ENCODE data around the gene KRT28.

Gene KRT28

DNA sequence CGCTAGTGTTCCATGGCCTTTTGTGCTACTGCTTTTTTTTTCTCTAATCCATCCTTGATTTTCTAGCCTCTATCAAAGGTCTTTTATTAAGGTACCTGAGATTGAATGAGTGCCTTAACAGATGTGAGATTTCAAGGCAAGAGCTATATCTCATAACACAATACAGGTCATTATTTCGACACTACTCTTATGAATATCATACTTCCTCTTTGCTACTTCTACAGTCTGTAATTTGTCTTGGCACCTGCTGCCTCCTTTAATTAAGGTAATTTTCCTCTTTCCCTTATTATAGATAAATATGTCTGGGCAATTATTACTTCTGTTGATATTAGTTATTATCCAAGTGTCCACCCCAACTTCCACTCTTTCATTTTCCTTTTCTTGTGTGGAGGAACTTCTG, 5.3 kb downstream of the KRT28 start:
- no peak for TF ChIP-seq YY1 (IDR thresholded peaks at IDR 0.05; ENCODE audit: insufficient read depth, insufficient read length)
- TF ChIP-seq ZNF274 (IDR thresholded peaks at IDR 0.05; ENCODE audit: low read depth, low read length): no peak
- no peak for TF ChIP-seq SUZ12 (IDR thresholded peaks at IDR 0.05; ENCODE audit: extremely low read depth, insufficient read depth, insufficient read length)
- H3K27me3 ChIP-seq (ENCODE audit: insufficient read depth, insufficient read length): no peaks in the 10 kb centered on the region
- no peaks in the 10 kb centered on the region for H3K9me3 ChIP-seq (ENCODE audit: insufficient read depth, low read length)
- no peak overlapping the region for H3K4me3 ChIP-seq (ENCODE audit: insufficient read length, low read depth)
- H3K4me1 ChIP-seq (ENCODE audit: insufficient read depth, insufficient read length): no peaks in the 10 kb centered on the region
- H3K36me3 ChIP-seq (ENCODE audit: insufficient read depth, insufficient read length, low read length): no peaks in the 10 kb centered on the region
- DNase-seq (ENCODE audit: low read depth, low spot score): no peak
- no peak overlapping the region for H3K9ac ChIP-seq (ENCODE audit: insufficient read length, low read depth)

DNA sequence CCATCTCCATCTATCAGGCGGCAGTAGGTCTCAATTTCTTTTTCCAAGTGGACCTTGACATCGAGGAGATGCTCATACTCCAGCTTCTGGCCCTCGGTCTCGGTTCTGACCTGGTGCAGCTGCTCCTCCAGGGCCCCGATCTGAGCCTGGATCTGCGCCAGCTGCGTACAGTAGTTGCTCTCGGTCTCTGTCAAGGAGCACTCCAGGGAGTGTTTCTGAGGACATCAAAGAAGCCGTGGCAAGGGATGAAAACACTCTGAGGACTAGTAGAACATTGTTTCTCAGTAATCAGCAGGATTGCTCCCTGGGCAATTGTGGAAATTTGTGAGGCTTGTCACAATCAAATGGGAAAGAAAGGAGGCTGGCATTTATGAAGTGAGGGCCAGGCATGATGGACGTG, 5.9 kb downstream of the KRT28 start:
- no peaks in the 10 kb centered on the region for H3K9me3 ChIP-seq (ENCODE audit: insufficient read depth, low read length)
- H3K4me3 ChIP-seq (ENCODE audit: insufficient read length, low read depth): no peak overlapping the region
- no peaks in the 10 kb centered on the region for H3K27me3 ChIP-seq (ENCODE audit: insufficient read depth, insufficient read length)
- H3K36me3 ChIP-seq (ENCODE audit: insufficient read depth, insufficient read length, low read length): no peaks in the 10 kb centered on the region
- no peak for DNase-seq (ENCODE audit: low read depth, low spot score)
- TF ChIP-seq YY1 (IDR thresholded peaks at IDR 0.05; ENCODE audit: insufficient read depth, insufficient read length) (no peak), SUZ12 (IDR thresholded peaks at IDR 0.05; ENCODE audit: extremely low read depth, insufficient read depth, insufficient read length) (no peak), ZNF274 (IDR thresholded peaks at IDR 0.05; ENCODE audit: low read depth, low read length) (no peak)
- no peak overlapping the region for H3K9ac ChIP-seq (ENCODE audit: insufficient read length, low read depth)
- H3K4me1 ChIP-seq (ENCODE audit: insufficient read depth, insufficient read length): no peaks in the 10 kb centered on the region

DNA sequence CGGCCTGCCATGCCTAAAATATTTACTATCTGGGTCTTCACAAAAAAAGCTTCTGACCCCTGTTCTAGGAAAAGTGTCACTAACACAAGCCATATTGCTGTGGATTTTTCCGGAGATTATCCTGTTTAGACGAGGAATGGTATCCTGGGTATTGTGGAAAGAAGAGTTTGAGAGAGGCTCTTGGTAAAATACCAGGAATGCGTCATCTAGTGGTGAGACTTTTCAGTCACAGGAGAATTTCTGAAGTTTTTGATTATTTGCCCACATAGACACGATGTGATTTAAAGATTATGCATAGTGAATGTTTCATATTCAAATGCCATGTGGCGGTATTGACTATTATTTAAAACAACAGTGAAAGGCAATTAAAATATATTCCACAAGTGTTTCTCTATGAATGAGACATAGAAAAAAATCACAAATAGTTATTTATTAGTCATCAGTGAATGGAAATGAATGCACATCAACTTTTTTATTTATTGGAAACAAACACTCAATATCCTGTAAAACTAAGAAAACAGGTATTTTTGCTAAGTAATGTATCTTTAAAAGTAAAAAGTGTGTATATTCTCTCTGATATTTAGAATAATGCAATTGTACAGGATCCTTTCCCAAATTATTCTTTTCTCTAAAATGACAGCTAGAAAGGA, 7.8 kb downstream of the KRT28 start:
- no peaks in the 10 kb centered on the region for H3K9me3 ChIP-seq (ENCODE audit: insufficient read depth, low read length)
- TF ChIP-seq SUZ12 (IDR thresholded peaks at IDR 0.05; ENCODE audit: extremely low read depth, insufficient read depth, insufficient read length): no peak
- no peak overlapping the region for H3K9ac ChIP-seq (ENCODE audit: insufficient read length, low read depth)
- H3K27me3 ChIP-seq (ENCODE audit: insufficient read depth, insufficient read length): no peaks in the 10 kb centered on the region
- H3K4me3 ChIP-seq (ENCODE audit: insufficient read length, low read depth): no peak overlapping the region
- DNase-seq (ENCODE audit: low read depth, low spot score): peak; percentile 23
- H3K4me1 ChIP-seq (ENCODE audit: insufficient read depth, insufficient read length): no peaks in the 10 kb centered on the region
- no peaks in the 10 kb centered on the region for H3K36me3 ChIP-seq (ENCODE audit: insufficient read depth, insufficient read length, low read length)

DNA sequence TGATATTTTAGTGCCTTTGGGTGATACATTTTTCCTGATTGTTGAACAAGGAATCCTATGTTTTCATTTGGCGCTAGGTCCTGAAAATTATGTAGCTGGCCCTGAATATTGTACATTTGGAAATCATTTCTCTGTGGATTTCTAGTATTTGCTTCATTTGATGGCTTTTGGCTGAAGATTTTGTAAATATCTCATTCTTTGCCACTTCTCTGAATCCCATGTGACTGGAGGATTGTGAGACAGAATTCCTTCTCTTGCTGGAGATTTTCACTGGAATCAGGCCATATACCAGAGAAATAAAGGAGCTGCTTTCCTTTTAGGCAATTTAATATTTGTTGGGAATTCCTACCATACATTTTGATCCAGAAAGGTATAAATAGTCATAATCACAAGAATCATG, 8.6 kb downstream of the KRT28 start:
- Histone ChIP-seq H3K27me3 (ENCODE audit: insufficient read depth, insufficient read length) (no peaks in the 10 kb centered on the region), H3K4me3 (ENCODE audit: insufficient read length, low read depth) (no peak overlapping the region), H3K9me3 (ENCODE audit: insufficient read depth, low read length) (no peaks in the 10 kb centered on the region), H3K36me3 (ENCODE audit: insufficient read depth, insufficient read length, low read length) (no peaks in the 10 kb centered on the region), H3K4me1 (ENCODE audit: insufficient read depth, insufficient read length) (no peaks in the 10 kb centered on the region), H3K9ac (ENCODE audit: insufficient read length, low read depth) (no peak overlapping the region)
- TF ChIP-seq SUZ12 (IDR thresholded peaks at IDR 0.05; ENCODE audit: extremely low read depth, insufficient read depth, insufficient read length) (no peak), ZNF274 (IDR thresholded peaks at IDR 0.05; ENCODE audit: low read depth, low read length) (no peak), YY1 (IDR thresholded peaks at IDR 0.05; ENCODE audit: insufficient read depth, insufficient read length) (no peak)
- DNase-seq (ENCODE audit: low read depth, low spot score): no peak

DNA sequence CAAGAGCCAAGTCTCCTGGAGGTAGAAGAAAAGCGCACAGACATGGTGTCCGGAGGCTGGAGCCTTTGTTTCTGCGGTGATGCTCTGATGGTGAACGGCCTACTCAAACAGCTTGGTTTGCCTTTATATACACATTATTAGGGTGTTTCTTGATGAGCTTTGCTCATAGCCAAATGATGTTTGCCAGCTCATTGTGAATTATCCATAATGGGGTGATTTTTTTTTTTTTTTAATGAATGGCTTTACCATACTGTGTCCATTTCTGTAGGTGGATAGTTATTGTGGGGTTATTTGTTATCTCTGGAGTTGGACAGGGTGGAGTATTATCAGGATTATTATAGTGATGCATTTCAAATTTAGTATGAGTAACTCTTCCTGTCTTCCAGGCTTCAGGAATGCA, 17.3 kb downstream of the KRT28 start, which contains the start of gene KRT27:
Gene KRT27, minus strand, starts transcription at position 101 of the 400 bp plus-strand sequence. Its CDS starts 57 bp downstream, at position 44.
- no peak within 1 kb of the TSS for H3K4me3 ChIP-seq (ENCODE audit: insufficient read length, low read depth)

DNA sequence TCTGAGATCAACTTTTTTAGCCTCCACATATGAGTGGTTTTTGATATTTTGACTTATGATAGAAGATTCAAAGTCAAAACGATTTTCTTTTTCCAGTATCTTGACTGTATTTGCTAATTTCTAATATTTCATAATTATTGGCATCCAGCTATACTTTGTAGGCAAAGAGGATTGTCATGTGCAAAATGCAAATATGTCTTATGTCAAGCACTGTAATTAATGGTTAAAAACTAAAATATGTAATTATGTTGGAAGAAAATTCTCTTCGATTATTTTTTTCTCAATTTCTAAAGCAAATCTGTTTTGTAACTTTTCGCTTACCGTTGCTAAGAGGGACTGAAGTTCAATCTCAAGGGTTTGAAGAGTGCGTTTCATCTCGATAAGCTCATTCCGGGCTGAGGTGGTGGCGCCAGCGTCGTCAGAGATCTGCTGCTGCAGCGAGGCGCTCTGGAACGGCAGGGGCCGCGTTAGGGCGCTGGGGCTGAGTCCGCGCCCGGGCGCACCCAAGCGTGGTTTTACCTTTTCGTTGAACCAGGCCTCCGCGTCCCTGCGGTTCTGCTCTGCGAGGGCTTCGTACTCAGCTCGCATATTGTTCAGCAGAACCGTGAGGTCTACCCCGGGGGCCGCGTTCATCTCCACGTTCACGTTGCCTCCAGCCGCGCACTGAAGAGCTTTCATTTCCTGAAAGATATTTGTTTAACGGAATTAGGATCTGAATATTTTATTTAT, 20.4 kb downstream of the KRT28 start:
- Histone ChIP-seq H3K27me3 (ENCODE audit: insufficient read depth, insufficient read length) (no peaks in the 10 kb centered on the region), H3K4me3 (ENCODE audit: insufficient read length, low read depth) (no peak overlapping the region), H3K36me3 (ENCODE audit: insufficient read depth, insufficient read length, low read length) (no peaks in the 10 kb centered on the region), H3K9ac (ENCODE audit: insufficient read length, low read depth) (no peak overlapping the region), H3K4me1 (ENCODE audit: insufficient read depth, insufficient read length) (no peaks in the 10 kb centered on the region), H3K9me3 (ENCODE audit: insufficient read depth, low read length) (no peaks in the 10 kb centered on the region)
- no peak for DNase-seq (ENCODE audit: low read depth, low spot score)
- TF ChIP-seq SUZ12 (IDR thresholded peaks at IDR 0.05; ENCODE audit: extremely low read depth, insufficient read depth, insufficient read length): no peak
- no peak for TF ChIP-seq ZNF274 (IDR thresholded peaks at IDR 0.05; ENCODE audit: low read depth, low read length)
- no peak for TF ChIP-seq YY1 (IDR thresholded peaks at IDR 0.05; ENCODE audit: insufficient read depth, insufficient read length)

More for the DNA sequence above, 17.3 kb downstream of the KRT28 start, which contains the start of gene KRT27:
- Histone ChIP-seq H3K27me3 (ENCODE audit: insufficient read depth, insufficient read length) (no peaks in the 10 kb centered on the region), H3K9ac (ENCODE audit: insufficient read length, low read depth) (no peak within 1 kb of the TSS), H3K4me1 (ENCODE audit: insufficient read depth, insufficient read length) (no peaks in the 10 kb centered on the region), H3K36me3 (ENCODE audit: insufficient read depth, insufficient read length, low read length) (no peaks in the 10 kb centered on the region), H3K9me3 (ENCODE audit: insufficient read depth, low read length) (no peaks in the 10 kb centered on the region)
- TF ChIP-seq ZNF274 (IDR thresholded peaks at IDR 0.05; ENCODE audit: low read depth, low read length): no peak
- no peak for TF ChIP-seq SUZ12 (IDR thresholded peaks at IDR 0.05; ENCODE audit: extremely low read depth, insufficient read depth, insufficient read length)
- TF ChIP-seq YY1 (IDR thresholded peaks at IDR 0.05; ENCODE audit: insufficient read depth, insufficient read length): no peak
- no peak for DNase-seq (ENCODE audit: low read depth, low spot score)

DNA sequence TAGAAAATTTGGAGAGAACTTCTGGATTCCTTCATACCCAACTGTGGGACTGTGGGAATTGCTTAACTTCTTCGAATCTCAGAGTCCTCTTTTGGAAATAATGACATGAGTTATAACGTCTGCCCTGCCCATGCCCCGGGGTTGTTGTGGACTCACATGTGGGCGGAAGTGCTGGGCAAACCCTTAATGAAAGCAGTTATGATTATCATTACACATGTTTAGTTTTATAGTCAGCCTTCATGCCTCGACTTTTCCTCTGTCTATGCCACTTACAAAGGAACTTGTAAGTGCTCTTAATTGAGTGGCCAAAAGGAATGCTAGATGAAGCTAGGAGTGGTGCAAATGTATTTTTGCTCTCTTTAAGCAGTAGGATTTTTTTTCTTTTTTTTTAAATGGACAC, 21.3 kb downstream of the KRT28 start:
- H3K27me3 ChIP-seq (ENCODE audit: insufficient read depth, insufficient read length): no peaks in the 10 kb centered on the region
- H3K36me3 ChIP-seq (ENCODE audit: insufficient read depth, insufficient read length, low read length): no peaks in the 10 kb centered on the region
- no peak overlapping the region for H3K9ac ChIP-seq (ENCODE audit: insufficient read length, low read depth)
- no peaks in the 10 kb centered on the region for H3K4me1 ChIP-seq (ENCODE audit: insufficient read depth, insufficient read length)
- no peak overlapping the region for H3K4me3 ChIP-seq (ENCODE audit: insufficient read length, low read depth)
- DNase-seq (ENCODE audit: low read depth, low spot score): no peak
- no peaks in the 10 kb centered on the region for H3K9me3 ChIP-seq (ENCODE audit: insufficient read depth, low read length)
- TF ChIP-seq YY1 (IDR thresholded peaks at IDR 0.05; ENCODE audit: insufficient read depth, insufficient read length): no peak
- no peak for TF ChIP-seq SUZ12 (IDR thresholded peaks at IDR 0.05; ENCODE audit: extremely low read depth, insufficient read depth, insufficient read length)
- no peak for TF ChIP-seq ZNF274 (IDR thresholded peaks at IDR 0.05; ENCODE audit: low read depth, low read length)

Measured in NT2/D1 (cell line).